Liver (tissue), 9 donors: ENCODE results near the gene LDLR. TPM values are rescaled to one million over a fixed set of nuclear protein-coding genes. Genes with fewer than 3 reads are reported as not detected.

ENCODE experiments used
- DNase-seq: peaks from one replicate; pipeline ENCODE4 v3.0.0-alpha.2; 2017; ENCODE audit warnings: low spot score
- H3K27ac ChIP-seq, 2 donors: one replicate each; pipeline ENCODE4 v1.7.0; 2013; ENCODE audit warnings: inconsistent platforms in 2 of 2, low read length in 2 of 2, control low read depth in 1 of 2, low read depth in 1 of 2, mild to moderate bottlenecking in 1 of 2
- H3K27me3 ChIP-seq, 4 donors: one replicate each; pipeline versions ENCODE4 v1.6.1 to v1.7.0; 2013; ENCODE audit warnings: low read length in 3 of 4, inconsistent platforms in 1 of 4, mild to moderate bottlenecking in 1 of 4, moderate library complexity in 1 of 4; ENCODE audit not compliant: control insufficient read depth in 4 of 4, insufficient read depth in 4 of 4
- H3K36me3 ChIP-seq, 4 donors: one replicate each; pipeline versions ENCODE4 v1.6.1 to v1.7.0; 2013; ENCODE audit warnings: low read length in 3 of 4, mild to moderate bottlenecking in 3 of 4, low read depth in 1 of 4, moderate library complexity in 1 of 4; ENCODE audit not compliant: control insufficient read depth in 4 of 4, insufficient read depth in 3 of 4
- H3K4me1 ChIP-seq, 4 donors: one replicate each; pipeline versions ENCODE4 v1.6.1 to v1.7.0; 2013; ENCODE audit warnings: low read length in 3 of 4, mild to moderate bottlenecking in 3 of 4, moderate library complexity in 1 of 4; ENCODE audit not compliant: control insufficient read depth in 4 of 4, insufficient read depth in 4 of 4
- H3K4me3 ChIP-seq, 3 donors: one replicate each; pipeline versions ENCODE4 v1.6.1 to v1.7.0; 2013; ENCODE audit warnings: low read length in 3 of 3, control low read depth in 1 of 3, low read depth in 1 of 3, mild to moderate bottlenecking in 1 of 3
- H3K9ac ChIP-seq, 2 donors: one replicate each; pipeline ENCODE4 v1.7.0; 2013; ENCODE audit warnings: low read length in 2 of 2, mild to moderate bottlenecking in 2 of 2, moderate library complexity in 2 of 2, control low read depth in 1 of 2, low read depth in 1 of 2
- H3K9me3 ChIP-seq, 4 donors: one replicate each; pipeline versions ENCODE4 v1.6.1 to v1.7.0; 2013; ENCODE audit warnings: low read length in 3 of 4; ENCODE audit not compliant: control insufficient read depth in 4 of 4
- ATF3 ChIP-seq: IDR thresholded peaks from 2 replicates; pipeline ENCODE4 v1.6.1; 2016; ENCODE audit warnings: antibody characterized with exemption
- CTCF ChIP-seq: fragments of 150-350 bp; IDR thresholded peaks from 2 replicates; pipeline ENCODE4 v1.5.1; 2017; ENCODE audit warnings: improper control_type of control experiment, low read depth, low read length; ENCODE audit not compliant: missing input control
- EGR1 ChIP-seq, 2 donors: IDR thresholded peaks; 2 replicates each; pipeline ENCODE4 v1.6.1; 2016 to 2018; ENCODE audit warnings: antibody characterized with exemption in 2 of 2, low read depth in 2 of 2
- FOXA1 ChIP-seq: IDR thresholded peaks from 2 replicates; pipeline ENCODE4 v1.6.1; 2016; ENCODE audit warnings: antibody characterized with exemption
- FOXA2 ChIP-seq: IDR thresholded peaks from 2 replicates; pipeline ENCODE4 v1.6.1; 2016; ENCODE audit warnings: antibody characterized with exemption
- HNF4A ChIP-seq, 2 donors: conservative IDR thresholded peaks; 2 replicates each; pipeline ENCODE4 v1.6.1; 2016; ENCODE audit warnings: antibody characterized with exemption in 2 of 2, mild to moderate bottlenecking in 2 of 2
- JUND ChIP-seq, 2 donors: IDR thresholded peaks; 2 replicates each; pipeline ENCODE4 v1.6.1; 2016; ENCODE audit warnings: antibody characterized with exemption in 2 of 2
- MAX ChIP-seq: IDR thresholded peaks from 2 replicates; pipeline ENCODE4 v1.6.1; 2016; ENCODE audit warnings: antibody characterized with exemption
- NR2F2 ChIP-seq: IDR thresholded peaks from 2 replicates; pipeline ENCODE4 v1.6.1; 2016; ENCODE audit warnings: antibody characterized with exemption
- RAD21 ChIP-seq, 2 donors: IDR thresholded peaks; 2 replicates each; pipeline ENCODE4 v1.6.1; 2016; ENCODE audit warnings: antibody characterized with exemption in 2 of 2, mild to moderate bottlenecking in 2 of 2
- REST ChIP-seq: IDR thresholded peaks from 2 replicates; pipeline ENCODE4 v1.6.1; 2016; ENCODE audit warnings: antibody characterized with exemption, mild to moderate bottlenecking
- RXRA ChIP-seq, 2 donors: IDR thresholded peaks; 2 replicates each; pipeline ENCODE4 v1.6.1; 2017 to 2018; ENCODE audit warnings: antibody characterized with exemption in 2 of 2, mild to moderate bottlenecking in 1 of 2
- SP1 ChIP-seq: IDR thresholded peaks from 2 replicates; pipeline ENCODE4 v1.6.1; 2018; ENCODE audit warnings: antibody characterized with exemption, mild to moderate bottlenecking
- TAF1 ChIP-seq: conservative IDR thresholded peaks from 2 replicates; pipeline ENCODE4 v1.6.1; 2016; ENCODE audit warnings: antibody characterized with exemption, mild to moderate bottlenecking
- YY1 ChIP-seq: IDR thresholded peaks from 2 replicates; pipeline ENCODE4 v1.6.1; 2016; ENCODE audit warnings: antibody characterized with exemption, mild to moderate bottlenecking
- ZBTB33 ChIP-seq: IDR thresholded peaks from 2 replicates; pipeline ENCODE4 v1.6.1; 2016; ENCODE audit warnings: antibody characterized with exemption
- WGBS: extraction: QIAGEN DNeasy Blood & Tissue Kit; methylation state at CpG from one replicate; pipeline ENCODE4 v1.1.7; 2013; 5-methylcytosine and 5-hydroxymethylcytosine counted together
- polyA plus RNA-seq, 2 donors: library from polyadenylated mRNA; stranded (reverse) in 1 of 2; unstranded in 1 of 2; fragments of 200-250 nt in 1 of 2; fragments of >200 nt in 1 of 2; fragmentation: Nextera tagmentation in 1 of 2; extraction: Ambion mirVana in 1 of 2; gene quantifications; one replicate each; pipeline versions ENCODE4 v1.2.1 to v1.2.3, GENCODE V29; 2013 to 2015
- total RNA-seq, 2 donors: library from RNA; depleted of rRNA; stranded (reverse); fragments of >200 nt; gene quantifications; one replicate each; pipeline ENCODE4 v1.2.3, GENCODE V29; 2014
- donor health status: healthy.
- donor health status: healthy.
- donor health status: healthy.
- donor health status: healthy.
- donor health status: healthy.

Gene LDLR
- total and polyA plus RNA-seq, 4 donors, result 17.3 to 141 (median 63.9) TPM

- Histone ChIP-seq H3K4me3 (no peak overlapping the region), H3K4me1 (peaks cover 0 to 11% (median 3%) of the 10 kb centered on the region in 4 donors), H3K36me3 (peaks cover 0 to 3% (median 0%) of the 10 kb centered on the region in 4 donors), H3K27ac (no peak overlapping the region), H3K9ac (no peak overlapping the region), H3K27me3 (no peaks in the 10 kb centered on the region), H3K9me3 (no peaks in the 10 kb centered on the region)
- WGBS, result 91% methylated on average over 4 of the region's 4 CpGs
- no peak for DNase-seq
- TF ChIP-seq MAX (no peak), CTCF (no peak), ATF3 (no peak)
Observed at GRCh38 chr19:11053817-11054195, 35.5 kb upstream of the LDLR start.

- 94% methylated on average over 8 of the region's 8 CpGs for WGBS
- DNase-seq, result no peak
- no peak overlapping the region for H3K4me3 ChIP-seq
- no peak overlapping the region for H3K27ac ChIP-seq
- peaks cover 0 to 3% (median 0%) of the 10 kb centered on the region in 4 donors for H3K36me3 ChIP-seq
- TF ChIP-seq RAD21 (IDR thresholded peaks at IDR 0.05) (no peak), ATF3 (no peak), TAF1 (no peak), JUND (IDR thresholded peaks at IDR 0.05) (no peak), YY1 (no peak), FOXA1 (no peak)
- no peaks in the 10 kb centered on the region for H3K9me3 ChIP-seq
- H3K27me3 ChIP-seq, result no peaks in the 10 kb centered on the region
- peaks cover 0 to 11% (median 3%) of the 10 kb centered on the region in 4 donors for H3K4me1 ChIP-seq
- H3K9ac ChIP-seq, result no peak overlapping the region
Observed at GRCh38 chr19:11054200-11054599, 35.1 kb upstream of the LDLR start.

GRCh38 chr19:11054628-11055027 lies 34.6 kb upstream of the LDLR start:
- no peak overlapping the region for H3K4me3 ChIP-seq
- H3K4me1 ChIP-seq, result peaks cover 0 to 11% (median 3%) of the 10 kb centered on the region in 4 donors
- no peak overlapping the region for H3K27ac ChIP-seq
- no peaks in the 10 kb centered on the region for H3K27me3 ChIP-seq
- H3K36me3 ChIP-seq, result peaks cover 0 to 4% (median 0%) of the 10 kb centered on the region in 4 donors
- no peaks in the 10 kb centered on the region for H3K9me3 ChIP-seq
- WGBS, result 72% methylated on average over 8 of the region's 8 CpGs
- no peak for DNase-seq
- H3K9ac ChIP-seq, result no peak overlapping the region
- TF ChIP-seq TAF1 (no peak), JUND (IDR thresholded peaks at IDR 0.05) (no peak), ZBTB33 (no peak), MAX (no peak), RAD21 (IDR thresholded peaks at IDR 0.05) (no peak), CTCF (no peak), HNF4A (conservative IDR thresholded peaks at IDR 0.05) (peak in 1 of 2 donors; percentile 46), ATF3 (no peak), REST (no peak), EGR1 (IDR thresholded peaks at IDR 0.05; ENCODE audit: low read depth in 2 of 2) (no peak), SP1 (peak; percentile 46), FOXA2 (no peak), FOXA1 (no peak), NR2F2 (no peak), RXRA (IDR thresholded peaks at IDR 0.05) (peak in 1 of 2 donors; percentile 65)
